GM23248 (cell line): ENCODE measurements around the gene NPC1L1. TPM values are rescaled to one million over a fixed set of nuclear protein-coding genes. Genes with fewer than 3 reads are reported as not detected.
A peak's percentile ranks its signal among the peaks of the same experiment; 100 is the strongest.

Experiments used
- DNase-seq: peaks from one replicate; pipeline ENCODE4 v3.0.0-alpha.2; 2015
- H2AFZ ChIP-seq: fragments of 200-600 bp; sonication (generic); 2 replicates; pipeline ENCODE4 v1.6.1; 2016; ENCODE audit warnings: antibody characterized with exemption
- H3F3A ChIP-seq: fragments of 200-600 bp; sonication (generic); 2 replicates; pipeline ENCODE4 v1.6.1; 2016; ENCODE audit warnings: mild to moderate bottlenecking, antibody characterized with exemption, mixed run types; ENCODE audit not compliant: insufficient read depth
- H3K27ac ChIP-seq: fragments of 200-600 bp; sonication (generic); 2 replicates; pipeline ENCODE4 v1.5.1; 2016; ENCODE audit warnings: mild to moderate bottlenecking
- H3K27me3 ChIP-seq: fragments of 200-600 bp; sonication (generic); replicated peaks from 2 replicates; pipeline ENCODE4 v1.6.1; 2016; ENCODE audit warnings: mild to moderate bottlenecking; ENCODE audit not compliant: insufficient read depth
- H3K36me3 ChIP-seq: fragments of 200-600 bp; sonication (generic); 2 replicates; pipeline ENCODE4 v1.6.1; 2016; ENCODE audit warnings: low read depth, mild to moderate bottlenecking
- H3K4me1 ChIP-seq: fragments of 200-600 bp; sonication (generic); 2 replicates; pipeline ENCODE4 v1.6.1; 2016; ENCODE audit warnings: mild to moderate bottlenecking; ENCODE audit not compliant: insufficient read depth
- H3K4me2 ChIP-seq: fragments of 200-600 bp; sonication (generic); one replicate; pipeline ENCODE4 v1.6.1; 2016; ENCODE audit warnings: mild to moderate bottlenecking; ENCODE audit not compliant: unreplicated experiment
- H3K4me3 ChIP-seq: fragments of 200-600 bp; sonication (generic); 2 replicates; pipeline ENCODE4 v1.5.1; 2016; ENCODE audit warnings: mild to moderate bottlenecking
- H3K79me2 ChIP-seq: fragments of 200-600 bp; sonication (generic); 2 replicates; pipeline ENCODE4 v1.6.1; 2016; ENCODE audit warnings: mild to moderate bottlenecking; ENCODE audit not compliant: insufficient read depth
- H3K9ac ChIP-seq: fragments of 200-600 bp; sonication (generic); 2 replicates; pipeline ENCODE4 v1.6.1; 2016; ENCODE audit warnings: mild to moderate bottlenecking
- H3K9me2 ChIP-seq: fragments of 200-600 bp; sonication (generic); 2 replicates; pipeline ENCODE4 v1.6.1; 2016; ENCODE audit warnings: mixed run types, mild to moderate bottlenecking, moderate library complexity; ENCODE audit not compliant: insufficient read depth
- H3K9me3 ChIP-seq: fragments of 200-600 bp; sonication (generic); one replicate; pipeline ENCODE4 v1.6.1; 2017; ENCODE audit warnings: low read depth
- H4K20me1 ChIP-seq: fragments of 200-600 bp; sonication (generic); 2 replicates; pipeline ENCODE4 v1.6.0; 2016; ENCODE audit not compliant: insufficient read depth
- EZH2 ChIP-seq: fragments of 200-600 bp; sonication (generic); IDR thresholded peaks from 2 replicates; pipeline ENCODE4 v1.6.1; 2018; ENCODE audit warnings: antibody characterized with exemption, mild to moderate bottlenecking; ENCODE audit not compliant: insufficient read depth, poor library complexity, severe bottlenecking
- EZH2phosphoT487 ChIP-seq: fragments of 200-600 bp; sonication (generic); IDR thresholded peaks from 2 replicates; pipeline ENCODE4 v1.6.1; 2018; ENCODE audit warnings: antibody characterized with exemption, moderate library complexity, mild to moderate bottlenecking, low read depth; ENCODE audit not compliant: insufficient read depth
- WGBS, 2 experiments: methylation state at CpG; one replicate each; pipeline ENCODE4 v1.1.6; 2015 to 2017; ENCODE audit warnings: low lambda C conversion rate in 2 of 2, low coverage in 1 of 2; ENCODE audit errors: missing lambda C conversion rate in 2 of 2; 5-methylcytosine and 5-hydroxymethylcytosine counted together
- in situ Hi-C: fragments of 300-500 bp; cut with MboI; formaldehyde crosslinking; loops from 2 replicates; pipeline ENCODE4 v1.15.0; 2020
- polyA plus RNA-seq: library from polyadenylated mRNA; unstranded; fragments of >200 nt; fragmentation: Nextera tagmentation; extraction: Ambion mirVana; gene quantifications from 2 replicates; pipeline ENCODE4 v1.2.1, GENCODE V29; 2016
- total RNA-seq: library from RNA; depleted of rRNA; stranded (reverse); fragments of >200 nt; shearing (Covaris generic); gene quantifications from 2 replicates; pipeline ENCODE4 v1.2.3, GENCODE V29; 2014

The NPC1L1 gene
- total and polyA plus RNA-seq, 2 experiments from 2014 or later: not detected

GRCh38 chr7:44583146-44583865 is 42.2 kb upstream of the NPC1L1 start:
- Histone ChIP-seq H3K9me3 (no peaks in the 10 kb centered on the region), H4K20me1 (no peaks in the 10 kb centered on the region), H3K27me3 (no peaks in the 10 kb centered on the region), H3K36me3 (peaks cover 11% of the 10 kb centered on the region), H3F3A (peaks cover 11% of the 10 kb centered on the region; the same call in 1 of the 2 replicates), H3K27ac (peak overlapping the region; percentile 94), H2AFZ (peak overlapping the region; percentile 92), H3K4me3 (peak overlapping the region; percentile 87), H3K79me2 (peaks cover 34% of the 10 kb centered on the region), H3K4me1 (peaks cover 7% of the 10 kb centered on the region; the same call in 1 of the 2 replicates), H3K9ac (peak overlapping the region; percentile 91), H3K9me2 (no peaks in the 10 kb centered on the region), H3K4me2 (peak overlapping the region; percentile 89)
- DNase-seq: no peak
- no peak for TF ChIP-seq EZH2phosphoT487
- in situ Hi-C loops: loop anchor here (25.0 kb wide), 1 partner anchor 529 kb away; the partner anchor contains the start of gene TBRG4
- WGBS, 2 experiments: 82 to 84% methylated on average over 13 of the region's 13 CpGs

GRCh38 chr7:44581879-44582603 is 40.9 kb upstream of the NPC1L1 start, which contains the start of gene TMED4:
Gene TMED4 (minus strand): TSS chr7:44582231. CDS start chr7:44582206, 25 bp downstream.
- H3K4me3 ChIP-seq: peak within 1 kb of the TSS; percentile 87
- peak within 1 kb of the TSS; percentile 94 for H3K27ac ChIP-seq
- H2AFZ ChIP-seq: peak within 1 kb of the TSS; percentile 92
- H3K27me3 ChIP-seq: no peaks in the 10 kb centered on the region
- in situ Hi-C loops: loop anchor here (25.0 kb wide), 1 partner anchor 530 kb away; the partner anchor contains the start of gene TBRG4
- H3K9me2 ChIP-seq: no peaks in the 10 kb centered on the region
- H3F3A ChIP-seq: peaks cover 11% of the 10 kb centered on the region; the same call in 1 of the 2 replicates
- peak; percentile 99 for DNase-seq
- H3K9me3 ChIP-seq: no peaks in the 10 kb centered on the region
- WGBS, 2 experiments: 1 to 2% methylated on average over 48 to 65 of the region's 71 CpGs
- TF ChIP-seq EZH2phosphoT487: no peak
- TF ChIP-seq EZH2: no peak
- peak within 1 kb of the TSS; percentile 89 for H3K4me2 ChIP-seq
- H3K36me3 ChIP-seq: peaks cover 11% of the 10 kb centered on the region
- peak within 1 kb of the TSS; percentile 91 for H3K9ac ChIP-seq
- no peaks in the 10 kb centered on the region for H4K20me1 ChIP-seq
- H3K79me2 ChIP-seq: peaks cover 38% of the 10 kb centered on the region
- peaks cover 7% of the 10 kb centered on the region; the same call in 1 of the 2 replicates for H3K4me1 ChIP-seq

DNA sequence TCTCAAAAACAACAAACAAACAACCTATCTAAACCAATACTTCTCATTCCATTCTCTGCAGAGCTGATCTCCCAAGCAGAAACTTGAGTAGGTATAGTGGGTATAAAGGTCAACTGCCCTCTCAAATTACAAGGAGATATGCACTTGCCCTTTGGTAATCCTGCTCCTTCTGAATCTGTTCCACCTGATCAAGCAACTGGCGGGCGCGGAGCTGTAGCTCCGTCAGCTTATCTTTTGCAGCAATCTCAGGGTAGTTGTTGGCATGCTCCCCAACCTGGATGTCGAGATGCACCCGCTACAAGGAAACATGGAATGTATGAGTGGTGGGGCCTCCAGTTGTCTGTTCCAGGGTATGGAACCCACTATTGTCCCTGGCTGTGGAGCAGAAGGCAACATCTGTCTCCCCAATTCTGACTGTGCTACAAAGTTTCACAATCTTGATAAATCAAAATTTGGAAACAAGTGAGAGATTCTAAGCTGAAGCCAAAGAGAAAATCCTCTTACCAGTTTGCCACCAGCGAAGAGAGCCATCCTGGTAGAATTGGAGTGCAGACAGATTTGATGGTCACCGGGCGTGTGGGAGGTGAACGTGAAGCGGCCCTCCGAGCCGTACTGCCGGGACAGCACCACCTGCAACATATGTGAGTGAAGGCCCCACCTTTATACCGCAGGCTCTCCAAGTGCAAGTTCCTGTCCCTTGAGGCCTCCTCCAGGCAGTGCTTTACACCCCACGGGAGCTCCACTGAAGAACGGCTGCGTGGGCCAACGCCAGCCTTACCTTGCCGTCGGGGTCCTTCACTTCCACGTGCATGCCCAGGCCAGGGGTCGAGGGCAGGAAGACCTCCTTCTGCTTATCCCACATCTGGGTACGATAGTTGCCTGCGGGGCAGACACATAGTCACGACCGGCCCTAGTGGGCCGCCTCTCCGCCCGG is 40.1 kb upstream of the NPC1L1 start:
- H3K36me3 ChIP-seq: peaks cover 11% of the 10 kb centered on the region
- H3K4me2 ChIP-seq: peak overlapping the region; percentile 77
- peaks cover 7% of the 10 kb centered on the region; the same call in 1 of the 2 replicates for H3K4me1 ChIP-seq
- WGBS, 2 experiments: 19 to 20% methylated on average over 27 to 30 of the region's 30 CpGs
- H4K20me1 ChIP-seq: no peaks in the 10 kb centered on the region
- H3F3A ChIP-seq: peaks cover 14% of the 10 kb centered on the region; the same call in 1 of the 2 replicates
- no peaks in the 10 kb centered on the region for H3K9me2 ChIP-seq
- peak overlapping the region; percentile 87 for H3K4me3 ChIP-seq
- in situ Hi-C loops: loop anchor here (25.0 kb wide), 1 partner anchor 531 kb away; the partner anchor contains the start of gene TBRG4
- TF ChIP-seq EZH2: no peak
- TF ChIP-seq EZH2phosphoT487: no peak
- no peaks in the 10 kb centered on the region for H3K9me3 ChIP-seq
- peak overlapping the region; percentile 91 for H3K9ac ChIP-seq
- peaks cover 38% of the 10 kb centered on the region for H3K79me2 ChIP-seq
- H3K27me3 ChIP-seq: no peaks in the 10 kb centered on the region
- 0 out of 2 replicates have a peak overlapping the region, but pooled peaks have one; percentile 11 for H3K27ac ChIP-seq
- peak overlapping the region; percentile 90 for H2AFZ ChIP-seq
- peak; percentile 41 for DNase-seq
